Left lung (tissue), 10 donors: ENCODE measurements around the gene DIPK1B. TPM values are rescaled to one million over a fixed set of nuclear protein-coding genes. Genes with fewer than 3 reads are reported as not detected.

Source experiments
- ATAC-seq: fragments of 200-7000 bp; cut with Tn5 transposase; one replicate; pipeline ENCODE4 v1.9.1; 2020; ENCODE audit warnings: moderate library complexity
- DNase-seq, 4 donors: peaks; one replicate each; pipeline ENCODE4 v3.0.0-alpha.2; 2013 to 2020
- H3K27ac ChIP-seq, 2 donors: fragments of 200-600 bp; sonication (generic) in 1 of 2; one replicate each; pipeline versions ENCODE4 v1.5.0 to v1.8.0; 2020 to 2021
- H3K27me3 ChIP-seq, 2 donors: fragments of 200-600 bp; sonication (generic) in 1 of 2; one replicate each; pipeline versions ENCODE4 v1.5.0 to v1.8.0; 2020 to 2021
- H3K36me3 ChIP-seq, 2 donors: fragments of 200-600 bp; sonication (generic) in 1 of 2; one replicate each; pipeline versions ENCODE4 v1.5.0 to v1.8.0; 2020 to 2021
- H3K4me1 ChIP-seq, 2 donors: fragments of 200-600 bp; one replicate each; pipeline ENCODE4 v1.8.0; 2021
- H3K4me3 ChIP-seq, 2 donors: fragments of 200-600 bp; sonication (generic) in 1 of 2; one replicate each; pipeline versions ENCODE4 v1.5.0 to v1.8.0; 2020 to 2021; ENCODE audit warnings: mild to moderate bottlenecking in 1 of 2
- H3K9me3 ChIP-seq, 2 donors: fragments of 200-600 bp; sonication (generic) in 1 of 2; one replicate each; pipeline versions ENCODE4 v1.5.0 to v1.8.0; 2020 to 2021
- intact Hi-C, 2 donors: fragments of 100-400 bp; cut with DNase I; formaldehyde crosslinking; loops; one replicate each; pipeline versions ENCODE4 v1.11.2 to v1.14.2; 2022
- polyA plus RNA-seq, 6 donors: library from polyadenylated mRNA; unstranded; fragments of 120-200 nt; gene quantifications; one replicate each; pipeline ENCODE4 v1.2.1, GENCODE V29; 2013; ENCODE audit not compliant: insufficient read length in 6 of 6
- total RNA-seq, 2 donors: library from RNA; stranded (reverse); fragmentation: NEBNext Ultra II Directional; extraction: Animal tissue kit (Norgen Biotek cat#: 25700); gene quantifications; one replicate each; pipeline ENCODE4 v1.2.1, GENCODE V29; 2021
- TF ChIP-seq, protein P1 (sequence below), 2 donors: fragments of 200-600 bp; sonication (generic) in 1 of 2; IDR thresholded peaks; one replicate each; pipeline versions ENCODE4 v1.5.0 to v1.8.0; 2021; ENCODE audit warnings: antibody characterized with exemption in 2 of 2
- donor health status: DM: no; HTN: yes; CAD: no.
- donor health status: DM: no; HTN: no; CAD: no.

DIPK1B gene
- total and polyA plus RNA-seq, 8 donors, result 12.6 to 37.4 (median 28.6) TPM

DNA sequence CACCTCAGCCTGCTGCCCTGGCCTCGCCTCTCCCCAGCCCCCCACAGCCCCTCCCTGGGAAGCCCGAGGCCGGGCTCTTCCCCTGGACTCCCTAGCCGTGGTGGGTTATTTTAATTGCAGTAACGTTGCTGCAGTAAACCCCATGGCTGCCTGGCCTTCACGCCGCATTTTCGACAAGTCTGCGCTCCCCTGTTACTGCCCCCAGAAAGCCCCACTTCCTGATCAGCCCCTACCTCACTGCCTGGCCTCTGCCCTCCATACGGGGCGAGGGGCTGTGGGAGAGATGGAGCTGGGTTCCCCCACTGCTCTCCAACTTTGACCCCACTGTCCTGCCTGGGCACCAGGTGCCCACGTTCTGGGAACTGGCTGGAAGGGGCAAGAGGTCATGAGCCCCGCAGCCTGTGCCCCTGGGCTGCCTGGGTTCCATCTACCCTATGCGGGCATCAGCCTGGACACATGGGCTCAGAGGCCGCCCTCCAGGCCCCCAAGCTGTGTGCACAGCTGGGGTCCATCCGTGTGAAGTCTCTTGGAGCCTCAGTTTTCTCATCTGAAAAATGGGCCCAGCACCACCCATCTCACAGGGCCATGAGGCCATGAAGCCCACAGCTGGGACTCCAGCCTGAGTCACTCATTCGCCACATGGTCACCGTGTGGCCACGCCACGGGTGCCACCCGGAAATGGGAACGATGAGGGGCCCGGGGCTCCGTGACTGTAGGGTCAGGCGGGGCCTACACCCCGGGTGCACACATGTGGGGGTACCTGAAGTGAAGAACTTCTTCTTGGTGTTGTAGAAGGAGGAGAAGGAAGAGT is 38.2 kb upstream of the DIPK1B start:
- peak overlapping the region in 1 of 2 donors; percentile 24 for H3K27ac ChIP-seq

DNA sequence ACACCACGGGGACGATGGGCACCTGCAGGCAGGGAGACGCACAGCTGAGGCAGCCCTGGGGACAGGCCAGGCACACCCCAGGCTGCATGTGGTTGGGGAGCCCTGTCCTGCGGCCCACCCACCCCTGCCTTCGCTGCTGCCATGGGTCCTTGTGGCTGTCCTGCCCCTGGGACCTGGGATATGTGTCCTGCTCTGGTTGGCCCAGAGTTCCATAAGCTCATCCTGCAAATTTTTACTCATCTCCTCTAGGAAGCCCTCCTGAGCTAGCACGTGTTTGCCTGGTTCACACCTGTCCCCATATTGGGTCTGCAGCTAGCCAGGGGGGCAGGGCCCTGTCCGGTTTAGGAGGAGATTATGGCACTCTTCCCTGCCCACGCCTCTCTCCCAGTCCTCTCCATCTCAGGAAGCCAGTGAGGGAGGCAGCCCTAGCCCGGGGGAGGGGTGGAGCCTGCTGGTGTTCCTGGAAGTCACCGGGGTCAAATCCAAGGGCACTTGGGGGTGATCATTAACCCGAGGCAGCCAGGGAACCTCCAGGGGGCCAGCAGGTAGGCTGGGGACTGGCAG is 37.5 kb upstream of the DIPK1B start:
- Histone ChIP-seq H3K4me3 (no peak overlapping the region), H3K27me3 (peaks cover 0 to 6% of the 10 kb centered on the region in 2 donors), H3K36me3 (peaks cover 0 to 58% of the 10 kb centered on the region in 2 donors), H3K4me1 (peaks cover under 1 to 45% of the 10 kb centered on the region in 2 donors), H3K27ac (peak overlapping the region in 1 of 2 donors; percentile 24), H3K9me3 (no peaks in the 10 kb centered on the region)
- DNase-seq (peak in 2 of 4 donors; percentile 79 to 88), ATAC-seq (peak; percentile 62)
- intact Hi-C loops, result no loop called here
- TF ChIP-seq, protein P1, sequence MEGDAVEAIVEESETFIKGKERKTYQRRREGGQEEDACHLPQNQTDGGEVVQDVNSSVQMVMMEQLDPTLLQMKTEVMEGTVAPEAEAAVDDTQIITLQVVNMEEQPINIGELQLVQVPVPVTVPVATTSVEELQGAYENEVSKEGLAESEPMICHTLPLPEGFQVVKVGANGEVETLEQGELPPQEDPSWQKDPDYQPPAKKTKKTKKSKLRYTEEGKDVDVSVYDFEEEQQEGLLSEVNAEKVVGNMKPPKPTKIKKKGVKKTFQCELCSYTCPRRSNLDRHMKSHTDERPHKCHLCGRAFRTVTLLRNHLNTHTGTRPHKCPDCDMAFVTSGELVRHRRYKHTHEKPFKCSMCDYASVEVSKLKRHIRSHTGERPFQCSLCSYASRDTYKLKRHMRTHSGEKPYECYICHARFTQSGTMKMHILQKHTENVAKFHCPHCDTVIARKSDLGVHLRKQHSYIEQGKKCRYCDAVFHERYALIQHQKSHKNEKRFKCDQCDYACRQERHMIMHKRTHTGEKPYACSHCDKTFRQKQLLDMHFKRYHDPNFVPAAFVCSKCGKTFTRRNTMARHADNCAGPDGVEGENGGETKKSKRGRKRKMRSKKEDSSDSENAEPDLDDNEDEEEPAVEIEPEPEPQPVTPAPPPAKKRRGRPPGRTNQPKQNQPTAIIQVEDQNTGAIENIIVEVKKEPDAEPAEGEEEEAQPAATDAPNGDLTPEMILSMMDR (IDR thresholded peaks at IDR 0.05), result no peak

More for the DNA sequence above, 38.2 kb upstream of the DIPK1B start:
- intact Hi-C loops, result no loop called here
- Histone ChIP-seq H3K4me1 (peaks cover 0 to 45% of the 10 kb centered on the region in 2 donors), H3K4me3 (no peak overlapping the region), H3K9me3 (no peaks in the 10 kb centered on the region), H3K36me3 (peaks cover 0 to 58% of the 10 kb centered on the region in 2 donors), H3K27me3 (peaks cover 0 to 13% of the 10 kb centered on the region in 2 donors)
- TF ChIP-seq, protein P1 (IDR thresholded peaks at IDR 0.05), result no peak
- ATAC-seq (no peak), DNase-seq (no peak)

DNA sequence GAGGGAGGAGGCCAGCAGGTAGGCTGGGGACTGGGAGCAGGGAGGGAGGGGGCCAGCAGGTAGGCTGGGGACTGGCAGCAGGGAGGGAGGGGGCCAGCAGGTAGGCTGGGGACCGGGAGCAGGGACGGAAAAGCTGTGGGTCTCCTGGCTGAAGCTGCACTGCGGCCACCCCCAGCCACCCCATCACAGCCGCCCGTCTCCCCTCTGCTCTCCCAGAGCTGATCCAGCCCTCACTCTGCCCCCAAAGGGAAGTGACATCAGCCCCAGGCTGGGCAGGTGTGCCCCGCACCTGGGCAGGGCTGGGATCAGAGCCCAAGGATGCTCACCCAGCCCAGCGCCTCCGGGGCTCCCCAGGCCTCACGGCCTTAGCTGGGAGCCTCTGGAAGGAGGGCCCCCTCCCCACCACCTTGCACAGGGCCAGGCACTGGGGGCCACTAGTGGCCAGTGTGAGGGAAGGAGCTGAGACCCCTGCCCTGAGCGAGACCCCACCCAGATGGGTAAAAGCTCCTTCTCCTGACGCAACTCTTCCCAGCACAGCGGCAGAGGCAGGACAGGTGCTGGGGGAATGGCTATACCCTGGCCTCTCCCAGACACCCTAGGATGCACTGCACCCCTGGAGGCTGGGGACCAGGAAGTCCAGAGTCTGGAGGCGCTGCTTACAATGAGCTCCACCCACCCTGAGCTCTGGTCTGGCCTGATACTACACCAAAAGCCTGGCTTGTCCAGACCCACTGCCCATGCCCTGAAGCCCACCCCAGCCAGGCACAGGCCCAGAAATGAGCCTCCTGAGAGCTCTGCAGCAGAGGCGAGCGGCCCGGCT is 36.7 kb upstream of the DIPK1B start:
- DNase-seq, result no peak
- Histone ChIP-seq H3K36me3 (peaks cover 0 to 58% of the 10 kb centered on the region in 2 donors), H3K27ac (no peak overlapping the region), H3K9me3 (no peaks in the 10 kb centered on the region), H3K27me3 (no peaks in the 10 kb centered on the region), H3K4me1 (peaks cover 4 to 52% of the 10 kb centered on the region in 2 donors), H3K4me3 (no peak overlapping the region)
- TF ChIP-seq, protein P1 (IDR thresholded peaks at IDR 0.05), result no peak
- peak; percentile 6 for ATAC-seq
- intact Hi-C loops, result no loop called here

DNA sequence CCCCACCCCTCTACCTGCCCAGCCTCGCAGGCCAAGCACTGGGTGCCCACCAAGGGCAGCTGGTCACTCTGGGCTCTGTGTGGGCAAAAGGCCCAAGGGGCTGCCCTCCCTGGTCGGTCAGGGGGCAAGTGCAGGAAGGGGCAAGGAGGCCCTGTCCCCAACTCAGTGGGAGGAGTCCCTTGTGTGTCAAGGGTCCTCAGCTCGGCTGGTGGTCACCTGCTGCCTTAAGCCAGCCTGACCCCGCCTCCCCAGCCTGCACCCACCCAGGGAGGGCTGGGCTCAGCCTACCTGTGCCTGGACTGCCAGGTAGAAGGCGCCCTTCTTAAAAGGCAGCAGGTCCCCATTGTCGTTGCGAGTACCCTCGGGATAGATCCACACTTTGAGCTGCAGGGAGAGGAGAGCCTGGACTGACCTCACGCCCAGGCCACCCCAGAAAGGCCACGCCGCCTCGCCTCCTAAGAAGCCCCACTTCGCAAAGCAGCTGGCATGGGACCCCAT is 36.0 kb upstream of the DIPK1B start:
- intact Hi-C loops, result no loop called here
- DNase-seq (no peak), ATAC-seq (no peak)
- TF ChIP-seq, protein P1 (IDR thresholded peaks at IDR 0.05), result no peak
- H3K36me3 ChIP-seq, result peaks cover 0 to 60% of the 10 kb centered on the region in 2 donors
- no peak overlapping the region for H3K4me3 ChIP-seq
- H3K27ac ChIP-seq, result no peak overlapping the region
- peaks cover 4 to 56% of the 10 kb centered on the region in 2 donors for H3K4me1 ChIP-seq
- no peaks in the 10 kb centered on the region for H3K27me3 ChIP-seq
- no peaks in the 10 kb centered on the region for H3K9me3 ChIP-seq
